GM21515 (cell line): Measurements from ENCODE around the gene PIK3CD.
"Not testable (repeated sequence)": the region's sequence is repeated elsewhere in the genome, so short reads cannot be mapped to it uniquely, and the experiment has no call there.

Experiments used
- ATAC-seq: cut with Tn5 transposase; IDR thresholded peaks from one replicate; pipeline ENCODE4 v1.9.1; 2021; ENCODE audit not compliant: unreplicated experiment

PIK3CD gene

DNA sequence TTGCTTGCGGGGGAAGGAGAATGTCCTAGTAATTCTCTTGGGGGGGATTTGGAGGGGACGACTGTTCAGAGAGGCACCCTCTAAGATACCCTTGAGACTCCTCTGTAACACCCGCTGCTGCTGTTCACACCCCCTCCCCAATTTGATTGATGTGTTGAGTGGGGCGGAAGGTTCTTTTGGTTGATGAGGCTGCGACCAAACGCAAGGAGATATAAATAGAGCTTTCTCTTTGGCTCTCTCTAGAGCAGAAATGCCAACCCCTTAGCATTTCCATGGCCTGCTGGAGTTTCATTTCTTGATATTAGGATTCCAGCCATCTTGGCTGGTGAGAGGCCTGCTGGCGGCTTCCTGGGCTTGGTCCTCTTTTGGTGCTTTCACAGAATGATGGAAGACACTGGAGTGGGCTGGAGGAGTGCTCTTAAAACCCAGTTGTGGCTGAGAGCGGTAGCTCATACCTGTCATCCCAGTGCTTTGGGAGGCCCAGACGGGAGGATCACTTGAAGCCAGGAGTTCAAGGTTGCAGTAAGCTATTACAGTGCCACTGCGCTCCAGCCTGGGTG lies 2.0 kb downstream of the PIK3CD start:
- ATAC-seq, result no peak

DNA sequence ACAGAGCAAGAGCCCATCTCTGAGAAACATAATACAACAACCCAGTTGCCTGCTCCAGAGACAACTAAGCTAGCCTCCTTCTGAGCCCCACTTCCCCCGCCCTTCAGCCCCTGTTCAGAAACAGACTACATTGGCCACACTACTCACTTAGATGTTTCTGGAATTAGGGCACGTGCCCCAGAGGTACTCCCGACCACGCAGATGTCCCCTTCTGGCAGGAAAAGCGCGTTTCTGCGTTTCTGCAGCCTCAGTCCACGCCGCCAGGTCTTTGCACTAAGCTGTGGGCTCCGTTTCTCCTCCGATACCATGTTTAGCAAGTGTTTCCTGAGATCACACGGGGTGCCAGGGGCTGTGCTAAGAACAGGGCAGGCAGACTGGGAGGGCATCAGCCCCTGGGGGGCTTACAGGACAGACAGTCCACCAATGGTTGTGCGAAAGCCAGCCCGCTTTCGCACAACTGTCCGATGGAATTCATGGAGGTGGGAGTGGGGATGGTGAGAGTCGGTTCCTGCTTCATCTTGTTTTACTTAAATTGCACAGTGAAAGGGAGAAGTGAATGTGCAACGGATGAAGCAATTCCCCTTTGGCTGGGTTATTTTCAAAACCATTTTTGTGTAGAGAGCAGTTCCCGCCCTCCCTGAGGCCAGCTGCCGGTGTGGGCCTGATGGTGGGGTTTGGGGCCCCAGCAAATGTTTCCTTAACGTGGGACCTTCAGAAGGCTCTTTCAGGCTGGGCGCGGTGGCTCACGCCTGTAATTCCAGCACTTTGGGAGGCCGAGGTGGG lies 2.7 kb downstream of the PIK3CD start:
- no peak for ATAC-seq

DNA sequence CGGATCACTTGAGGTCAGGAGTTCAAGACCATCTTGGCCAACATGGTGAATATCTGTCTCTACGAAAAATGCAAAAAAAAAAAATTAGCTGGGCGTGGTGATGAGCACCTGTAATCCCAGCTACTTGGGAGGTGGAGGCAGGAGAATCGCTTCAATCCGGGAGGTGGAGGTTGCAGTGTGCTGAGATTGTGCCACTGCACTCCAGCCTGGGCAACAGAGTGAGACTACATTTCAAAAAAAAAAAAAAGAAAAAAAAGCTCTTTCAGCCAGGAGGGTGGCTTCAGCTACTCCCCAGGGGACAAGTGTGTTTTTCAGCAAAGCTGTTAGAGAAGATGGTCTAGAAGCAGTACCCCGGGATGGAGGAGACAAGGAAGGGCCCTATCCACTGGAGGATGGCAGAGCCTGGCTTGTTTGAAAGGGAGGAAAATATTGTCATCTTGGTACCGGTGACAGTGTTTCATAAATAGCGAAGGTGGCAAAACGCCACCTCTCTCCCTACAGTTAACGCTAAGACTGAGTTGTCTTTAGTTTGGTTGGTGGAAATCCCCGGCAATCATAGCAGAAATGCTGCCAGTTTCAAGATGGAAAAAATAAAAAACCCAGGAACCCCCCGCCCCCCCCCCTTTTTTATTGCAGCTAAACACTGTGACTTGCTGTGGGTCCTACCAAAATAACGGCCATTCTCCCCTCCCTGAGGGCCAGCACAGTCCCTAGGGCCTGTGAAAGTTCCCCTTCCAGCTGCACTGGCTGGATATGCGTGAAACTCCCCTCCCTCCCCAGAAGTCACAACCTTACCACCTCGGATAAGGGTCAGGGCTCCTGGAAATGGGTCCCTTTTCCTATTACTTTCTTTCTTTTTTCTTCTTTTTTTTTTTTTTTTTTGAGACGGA lies 3.5 kb downstream of the PIK3CD start:
- ATAC-seq, result no peak

DNA sequence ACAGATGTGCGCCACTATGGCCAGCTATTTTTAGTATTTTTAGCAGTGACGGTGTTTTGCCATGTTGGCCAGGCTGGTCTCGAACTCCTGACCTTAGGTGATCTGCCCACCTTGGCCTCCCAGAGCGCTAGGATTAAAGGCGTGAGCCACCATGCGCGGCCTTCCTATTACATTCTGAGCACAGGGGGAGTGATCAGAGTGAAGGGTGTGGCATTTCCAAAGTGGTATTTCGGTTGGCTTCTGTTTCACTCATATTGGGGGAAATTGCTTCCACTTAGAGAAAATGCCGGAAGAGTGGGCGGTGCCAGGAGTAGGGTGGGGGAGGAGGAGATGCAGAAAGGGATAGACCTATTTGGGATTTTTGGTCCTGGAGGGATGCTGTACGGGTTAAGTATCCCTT lies 4.3 kb downstream of the PIK3CD start:
- ATAC-seq, result no peak

DNA sequence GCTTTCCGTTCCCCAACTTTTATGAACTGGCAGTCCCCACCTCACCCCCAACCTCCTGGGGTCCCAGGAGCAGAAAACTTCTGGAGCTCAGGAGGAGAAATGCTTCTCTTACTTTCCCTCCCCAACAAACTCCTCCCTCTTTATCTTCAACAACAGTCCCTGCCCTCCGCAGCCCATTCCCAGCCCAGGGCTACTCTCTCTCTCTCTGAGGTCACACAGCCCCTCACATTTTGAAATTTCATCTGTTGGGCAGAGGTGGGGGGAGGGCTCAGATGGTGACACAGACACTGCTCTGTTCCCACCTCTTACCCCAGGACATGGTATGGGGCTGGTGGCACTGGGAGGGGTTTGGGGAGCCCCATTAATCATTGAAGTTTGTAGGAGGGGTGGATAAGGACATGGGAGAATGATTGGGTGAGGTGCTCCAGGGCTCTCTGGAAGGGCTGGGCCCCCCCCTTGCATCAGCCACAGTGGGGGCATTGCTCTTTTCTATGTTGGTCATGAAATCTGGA lies 6.0 kb downstream of the PIK3CD start:
- no peak for ATAC-seq

DNA sequence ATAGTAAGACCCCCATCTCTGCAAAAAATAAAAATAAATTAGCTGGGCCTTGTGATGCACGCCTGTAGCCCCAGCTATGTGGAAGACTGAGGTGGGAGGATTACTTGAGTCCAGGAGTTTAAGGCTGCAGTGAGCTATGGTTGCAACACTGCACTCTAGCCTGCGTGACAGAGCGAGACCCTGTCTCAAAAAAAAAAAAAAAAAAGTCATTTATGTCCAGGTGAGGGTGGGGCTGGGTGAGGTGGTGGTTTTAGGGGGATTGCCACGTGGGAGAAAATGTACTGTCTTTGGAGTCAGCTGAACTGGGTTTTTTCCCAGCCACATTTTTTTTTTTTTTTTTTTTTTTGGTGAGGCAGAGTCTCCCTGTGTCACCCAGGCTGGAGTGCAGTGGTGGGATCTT lies 6.7 kb downstream of the PIK3CD start:
- no peak for ATAC-seq

DNA sequence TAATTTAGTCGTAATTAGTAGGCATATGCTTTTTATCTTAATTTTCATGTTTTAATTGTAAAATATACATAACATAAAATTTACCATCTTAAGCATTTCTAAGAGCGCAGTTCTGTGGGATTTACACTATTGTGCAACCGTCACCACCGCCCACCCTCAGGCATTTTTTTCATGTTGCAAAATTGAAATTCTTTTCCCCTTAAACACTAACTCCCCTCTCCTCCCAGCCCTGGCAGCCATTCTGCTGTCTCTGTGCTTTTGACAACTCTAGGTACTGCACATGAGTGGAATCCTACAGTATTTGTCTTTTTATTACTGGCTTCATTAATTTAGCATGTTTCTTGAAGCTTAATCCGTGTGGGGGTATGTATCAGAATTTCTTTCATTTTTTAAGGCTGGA lies 7.8 kb downstream of the PIK3CD start:
- no peak for ATAC-seq

DNA sequence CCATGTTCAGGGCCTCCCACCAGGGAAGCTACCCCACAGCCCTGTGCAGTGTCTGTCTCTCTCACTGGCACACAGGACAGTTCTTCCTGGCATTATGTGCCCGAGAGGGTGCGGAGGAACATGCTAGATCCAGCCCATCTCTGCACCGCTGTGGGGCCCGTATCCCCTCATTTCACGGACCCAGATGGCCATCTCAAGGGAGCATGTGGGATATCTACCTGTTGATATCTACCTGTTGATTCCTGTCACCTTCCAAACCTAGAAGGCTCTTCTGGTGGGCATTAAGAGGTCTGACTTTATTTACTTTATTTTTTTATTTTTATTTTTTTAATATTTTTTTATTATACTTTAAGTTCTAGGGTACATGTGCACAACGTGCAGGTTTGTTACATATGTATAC lies 11.7 kb downstream of the PIK3CD start:
- no peak for ATAC-seq

DNA sequence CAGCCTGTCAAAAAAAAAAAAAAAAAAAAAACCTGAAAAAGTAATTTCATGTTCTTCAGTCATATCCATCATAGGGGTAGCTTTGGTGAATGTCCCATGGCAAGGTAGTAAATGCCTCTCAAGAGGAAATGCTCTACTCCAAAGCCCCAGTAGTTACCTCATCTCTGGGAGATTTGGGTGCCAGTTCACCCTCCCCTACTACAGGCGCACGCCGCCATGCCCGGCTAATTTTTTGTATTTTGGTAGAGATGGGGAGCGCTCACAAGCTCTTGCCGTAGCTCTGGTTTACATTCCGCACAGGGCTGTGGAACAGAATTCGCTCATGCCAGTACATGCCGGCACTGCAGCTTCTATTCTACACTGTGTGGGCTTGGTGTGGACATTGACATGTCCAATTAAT lies 13.7 kb downstream of the PIK3CD start:
- no peak for ATAC-seq

DNA sequence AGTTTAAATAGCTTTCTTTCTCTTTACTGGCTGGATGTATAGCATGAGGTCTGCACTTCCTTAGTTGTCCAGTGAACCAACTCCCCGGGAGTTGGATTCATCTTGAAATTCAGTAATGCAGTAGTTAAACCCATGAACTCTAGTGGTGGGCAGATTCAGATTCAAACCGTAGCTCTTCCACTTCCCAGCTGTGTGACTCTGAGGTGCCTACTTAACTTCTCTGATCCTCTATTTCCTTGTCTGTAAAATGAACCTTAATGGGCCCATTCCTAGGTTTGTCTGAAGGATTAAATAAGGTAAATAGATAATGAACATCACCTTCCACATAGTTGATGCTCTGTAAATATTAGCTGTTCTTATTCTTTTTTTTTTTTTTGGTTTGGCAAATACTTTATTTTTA lies 16.5 kb downstream of the PIK3CD start:
- no peak for ATAC-seq

DNA sequence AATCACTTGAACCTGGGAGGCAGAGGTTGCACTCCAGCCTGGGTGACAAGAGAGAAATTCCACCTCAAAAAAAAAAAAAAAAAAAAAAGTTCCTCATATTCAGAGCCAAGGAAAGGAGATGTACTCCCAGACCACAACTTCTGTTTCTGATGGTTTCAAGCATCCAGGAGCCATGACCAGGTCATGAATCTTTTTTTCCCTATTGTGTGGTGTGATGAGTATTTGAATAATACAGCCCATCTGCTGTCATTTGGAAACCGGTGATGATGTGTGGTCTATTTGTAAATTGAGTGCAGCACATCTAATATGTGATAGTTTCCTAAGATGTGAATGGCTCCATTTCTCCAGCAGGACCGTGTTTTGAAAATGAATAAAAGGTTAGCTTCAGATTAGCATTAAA lies 18.6 kb downstream of the PIK3CD start:
- ATAC-seq, result no peak

DNA sequence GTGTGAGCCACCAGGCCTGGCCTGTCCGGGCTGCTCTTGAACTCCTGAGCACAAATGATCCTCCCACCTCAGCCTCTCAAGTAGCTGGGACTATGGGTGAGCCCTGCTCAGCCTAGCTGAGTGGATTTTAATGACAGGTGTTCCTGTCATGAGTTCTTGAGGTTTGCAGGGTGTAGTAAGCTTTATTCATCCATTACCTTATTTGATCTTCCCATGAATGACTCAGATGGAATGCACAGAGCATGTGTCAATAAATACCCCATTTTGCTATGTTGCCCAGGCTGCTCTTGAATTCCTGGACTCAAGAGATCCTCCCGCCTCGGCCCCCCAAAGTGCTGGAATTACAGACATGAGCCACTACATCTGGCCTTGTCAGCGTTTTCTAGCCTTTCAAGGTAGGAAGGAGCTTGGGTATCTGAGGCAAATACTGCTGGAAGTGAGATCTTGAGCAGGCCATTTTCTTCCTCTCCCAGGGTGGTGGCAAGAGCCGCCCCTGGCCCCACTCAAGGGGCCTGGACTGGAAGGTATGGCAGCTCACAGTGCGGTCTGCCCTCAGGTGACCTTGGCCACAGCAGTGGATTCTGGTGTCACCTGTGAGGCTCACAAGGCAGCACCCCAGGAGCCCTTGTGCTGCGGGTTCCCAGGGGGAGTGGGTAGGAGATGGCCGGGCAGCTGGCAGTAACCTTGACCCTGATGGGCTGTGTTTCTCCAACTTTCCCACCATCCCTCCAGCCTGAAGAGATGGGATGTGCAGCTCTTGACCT lies 20.0 kb downstream of the PIK3CD start:
- no peak for ATAC-seq

DNA sequence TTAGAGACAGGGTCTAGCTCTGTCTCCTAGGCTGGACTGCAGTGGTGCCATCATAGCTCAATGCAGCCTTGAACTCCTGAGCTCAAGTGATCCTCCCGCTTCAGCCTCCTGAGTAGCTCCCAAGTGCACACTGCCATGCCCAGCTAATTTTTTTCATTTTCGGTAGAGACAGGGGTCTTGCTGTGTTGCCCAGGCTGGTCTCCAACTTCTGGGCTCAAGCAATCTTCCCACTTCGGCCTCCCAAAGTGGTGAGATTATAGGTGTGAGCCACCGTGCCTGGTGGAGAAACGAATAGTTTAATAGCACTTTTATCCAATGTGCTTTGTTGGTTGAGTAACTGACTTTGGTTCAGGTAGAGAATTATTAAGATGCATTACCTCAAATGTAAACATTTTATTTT lies 20.9 kb downstream of the PIK3CD start:
- ATAC-seq, result no peak

DNA sequence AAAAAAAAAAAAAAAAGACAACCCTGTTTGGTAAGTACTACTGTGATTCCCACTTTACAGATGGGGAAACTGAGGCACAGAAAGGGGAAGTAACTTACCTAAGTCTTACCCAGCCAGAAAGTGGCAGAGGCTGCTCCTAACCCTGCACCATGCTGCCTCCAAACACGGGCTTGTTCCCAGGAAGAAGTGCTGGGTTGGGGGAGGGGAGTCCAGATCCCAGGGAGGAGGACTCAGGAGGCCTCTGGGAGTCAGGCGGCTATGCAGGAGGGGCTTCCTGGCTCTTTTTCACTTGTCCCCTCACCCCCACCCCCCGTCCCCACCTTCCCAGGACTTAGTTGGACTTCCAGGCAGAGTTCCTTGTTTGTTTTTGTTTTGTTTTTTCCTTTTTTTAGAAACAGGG lies 23.9 kb downstream of the PIK3CD start:
- ATAC-seq, result no peak

DNA sequence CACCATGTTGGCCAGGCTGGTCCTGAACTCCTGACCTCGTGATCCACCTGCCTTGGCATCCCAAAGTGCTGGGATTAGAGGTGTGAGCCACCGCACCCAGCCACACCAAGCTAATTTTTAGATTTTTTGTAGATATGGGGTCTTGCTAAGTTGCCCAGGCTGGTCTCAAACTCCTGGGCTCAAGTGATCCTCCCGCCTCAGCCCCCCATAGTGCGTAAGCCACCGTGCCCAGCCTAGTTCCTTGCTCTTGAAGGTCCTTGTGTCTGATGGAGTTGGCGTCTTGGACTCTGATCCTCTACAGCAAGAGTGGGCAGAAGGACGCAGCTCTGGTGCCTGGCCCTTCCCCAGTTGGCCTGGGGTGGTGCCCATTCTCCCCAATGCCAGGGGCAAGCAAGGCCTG lies 24.6 kb downstream of the PIK3CD start:
- not testable (repeated sequence) for ATAC-seq

DNA sequence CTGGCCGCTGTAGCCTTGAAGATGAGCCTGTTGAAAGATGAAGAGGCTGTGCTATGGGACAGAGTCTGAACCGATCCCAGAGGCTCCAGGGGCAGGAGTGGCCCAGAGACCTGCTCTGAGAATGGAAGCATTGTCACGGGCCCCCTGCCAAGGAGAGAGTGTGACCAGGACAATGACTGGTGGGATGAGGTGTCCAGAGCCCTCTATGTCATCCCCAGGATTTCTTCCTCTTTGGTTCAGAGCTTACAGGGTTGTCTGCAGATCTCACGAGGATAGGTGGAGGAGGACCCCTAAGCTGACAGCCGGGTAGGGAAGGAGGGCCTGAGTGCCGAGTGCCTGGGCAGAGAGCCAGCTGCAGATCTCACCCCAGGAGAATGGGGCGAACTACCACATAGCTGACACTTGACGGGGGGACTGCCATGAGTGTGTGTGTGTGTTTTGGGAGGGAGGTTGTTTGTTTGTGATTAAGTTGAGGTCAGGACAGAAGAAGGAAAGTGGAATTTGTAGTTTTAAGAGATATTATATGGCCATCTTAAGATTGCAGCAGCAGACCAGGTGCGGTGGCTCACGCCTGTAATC lies 25.4 kb downstream of the PIK3CD start:
- no peak for ATAC-seq

DNA sequence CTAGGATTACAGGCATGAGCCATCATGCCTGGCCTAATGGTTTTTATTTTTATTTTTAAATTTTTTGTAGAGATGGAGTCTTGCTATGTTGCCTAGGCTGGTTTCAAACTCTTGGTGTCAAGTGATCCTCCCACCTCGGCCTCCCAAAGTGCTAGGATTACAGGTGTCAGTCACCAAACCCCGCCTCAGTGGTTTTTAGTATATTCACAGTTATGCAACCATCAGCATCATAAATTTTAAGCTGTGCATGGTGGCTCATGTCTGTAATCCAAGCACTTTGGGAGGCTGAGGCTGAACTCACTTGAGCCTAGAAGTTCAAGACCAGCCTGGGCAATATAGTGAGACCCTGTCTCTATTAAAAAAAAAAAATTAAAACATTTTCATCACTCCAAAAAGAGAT lies 28.6 kb downstream of the PIK3CD start:
- no peak for ATAC-seq

DNA sequence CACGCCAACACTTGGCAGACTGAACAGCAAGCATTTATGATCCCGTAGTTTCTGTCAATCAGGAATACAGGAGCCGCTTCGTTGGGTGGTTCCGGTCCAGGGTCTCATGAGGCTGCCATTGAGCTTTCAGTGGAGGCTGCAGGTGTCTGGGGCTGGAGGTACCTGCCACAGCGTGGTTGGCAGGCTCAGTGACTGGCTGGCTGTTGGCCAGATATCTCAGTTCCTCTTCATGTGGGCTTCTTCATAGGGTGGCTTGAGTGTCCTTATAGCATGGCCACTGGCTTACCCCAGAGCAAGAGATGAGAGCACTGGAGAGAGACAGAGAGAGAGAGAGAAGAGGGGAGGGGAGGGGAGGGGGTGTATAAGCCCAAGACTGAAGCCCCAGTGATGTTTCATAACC lies 29.3 kb downstream of the PIK3CD start:
- ATAC-seq, result no peak

DNA sequence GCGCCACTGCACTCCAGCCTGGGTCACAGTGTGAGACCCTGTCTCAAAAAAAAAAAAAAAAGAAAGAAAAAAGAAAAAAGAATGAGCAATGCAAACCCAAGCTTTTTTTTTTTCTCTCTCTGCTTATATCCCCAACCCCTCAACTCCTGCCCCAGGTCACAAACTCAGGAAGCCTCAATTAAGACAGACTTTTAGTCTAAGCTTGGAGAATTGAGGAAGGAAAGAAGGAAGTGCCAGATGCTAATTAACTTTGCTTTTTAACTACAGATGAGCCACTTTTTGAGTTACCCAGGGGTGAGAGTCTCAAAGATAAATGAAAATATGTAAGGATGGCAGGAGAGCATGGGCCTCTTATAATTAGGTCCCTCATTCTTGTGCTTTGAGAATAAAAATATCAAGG lies 33.3 kb downstream of the PIK3CD start:
- ATAC-seq, result no peak

DNA sequence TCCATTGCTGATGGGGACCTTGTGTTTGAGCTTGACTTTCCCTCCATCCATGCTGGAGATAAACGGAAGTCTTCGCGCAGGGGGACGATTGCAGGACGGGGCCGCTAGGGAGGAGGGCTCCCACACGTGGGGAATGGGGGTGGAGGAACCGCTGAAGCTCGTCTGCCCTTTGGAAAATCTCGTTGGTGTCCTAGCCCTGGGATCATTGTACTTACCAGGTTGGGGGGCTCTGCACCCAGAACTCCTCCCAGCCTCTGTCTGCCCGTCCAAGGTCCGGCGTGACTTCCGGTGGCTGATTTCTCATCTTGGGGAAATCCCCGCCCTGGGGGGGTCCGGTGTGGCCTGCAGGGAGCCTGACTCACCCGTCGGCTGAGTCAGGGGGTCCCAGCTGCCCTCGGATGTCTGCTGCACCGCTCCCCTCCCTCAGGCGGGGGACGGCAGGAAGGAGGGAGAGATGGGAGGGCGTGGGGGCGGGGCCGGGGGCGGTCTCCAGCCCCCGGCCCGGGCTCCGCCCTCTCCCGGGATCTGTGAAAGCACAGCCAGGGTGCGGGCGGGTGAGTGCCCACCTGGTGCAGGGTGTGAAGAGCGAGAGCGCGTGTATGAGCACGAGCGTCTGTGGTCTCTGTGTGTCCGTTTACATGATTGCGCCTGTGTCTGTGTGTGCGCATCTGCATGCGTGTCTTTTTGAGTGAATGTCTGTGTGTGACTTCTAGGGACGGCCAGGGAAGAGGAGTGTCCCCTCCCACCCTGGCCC lies 35.8 kb downstream of the PIK3CD start:
- ATAC-seq, result no peak
